ENCODE data around the gene ZNF490.
A peak's percentile ranks its signal among the peaks of the same experiment; 100 is the strongest.
"Not testable (repeated sequence)": the region's sequence is repeated elsewhere in the genome, so short reads cannot be mapped to it uniquely, and the experiment has no call there.

The ZNF490 gene

GRCh38 chr19:12621253-12622024, 10.8 kb upstream of the ZNF490 start:
- not testable (repeated sequence) for DNase-seq

DNA sequence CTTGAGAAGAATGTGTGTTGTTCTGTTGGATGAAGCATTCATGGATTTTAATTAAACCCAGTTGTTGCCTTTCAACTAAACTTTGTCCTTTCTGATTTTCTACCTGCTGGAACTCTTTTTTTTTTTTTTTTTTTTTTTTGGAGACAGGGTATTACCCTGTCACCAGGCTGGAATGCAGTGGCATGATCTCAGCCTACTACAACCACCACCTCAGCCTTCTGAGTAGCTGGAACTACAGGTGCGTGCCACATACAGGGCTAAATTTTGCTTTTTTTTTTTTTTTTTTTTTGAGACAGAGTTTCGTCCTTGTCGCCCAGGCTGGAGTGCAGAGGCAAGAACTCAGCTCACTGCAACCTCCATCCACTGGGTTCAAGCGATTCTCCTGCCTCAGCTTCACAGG, 7.0 kb upstream of the ZNF490 start:
- DNase-seq: no peak

DNA sequence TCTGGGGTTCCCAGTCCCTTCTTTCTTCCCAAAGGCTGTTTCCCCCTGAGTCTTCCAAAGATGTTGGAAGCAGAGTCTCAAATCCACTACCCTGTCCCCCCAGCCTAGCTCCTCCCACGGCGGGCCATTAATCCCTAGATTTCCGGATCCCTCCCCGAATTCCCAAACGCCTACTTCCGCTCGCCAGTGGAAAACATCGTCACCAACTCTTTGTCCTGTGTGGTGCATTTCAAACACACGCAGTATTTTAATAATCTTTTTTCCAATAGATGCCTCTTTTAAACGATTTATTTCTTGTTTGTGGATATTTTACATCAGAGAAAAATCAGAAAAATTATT, 717 bp upstream of the ZNF490 start:
- no peak for DNase-seq

DNA sequence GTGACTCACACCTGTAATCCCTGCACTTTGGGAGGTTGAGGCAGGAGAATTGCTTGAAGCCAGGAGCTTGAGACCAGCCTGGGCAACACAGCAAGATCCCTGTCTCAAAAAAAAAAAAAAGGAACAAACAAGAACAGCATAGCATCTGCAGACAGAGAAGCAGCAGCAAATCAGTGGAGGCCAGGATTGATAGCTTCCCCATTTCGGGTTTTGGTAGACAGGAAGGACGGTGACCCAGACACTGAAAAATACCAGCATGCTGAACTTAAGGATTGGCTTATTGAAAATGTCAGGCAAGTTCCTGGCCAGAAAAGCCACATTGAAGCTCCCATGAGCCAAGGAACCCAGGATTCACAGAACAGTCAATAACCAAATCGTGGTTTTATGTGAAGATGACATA, 3.0 kb downstream of the ZNF490 start:
- DNase-seq: no peak

- DNase-seq: no peak
Observed at GRCh38 chr19:12606796-12607195, 3.8 kb downstream of the ZNF490 start.

GRCh38 chr19:12603714-12604113, 6.9 kb downstream of the ZNF490 start:
- no peak for DNase-seq

DNA sequence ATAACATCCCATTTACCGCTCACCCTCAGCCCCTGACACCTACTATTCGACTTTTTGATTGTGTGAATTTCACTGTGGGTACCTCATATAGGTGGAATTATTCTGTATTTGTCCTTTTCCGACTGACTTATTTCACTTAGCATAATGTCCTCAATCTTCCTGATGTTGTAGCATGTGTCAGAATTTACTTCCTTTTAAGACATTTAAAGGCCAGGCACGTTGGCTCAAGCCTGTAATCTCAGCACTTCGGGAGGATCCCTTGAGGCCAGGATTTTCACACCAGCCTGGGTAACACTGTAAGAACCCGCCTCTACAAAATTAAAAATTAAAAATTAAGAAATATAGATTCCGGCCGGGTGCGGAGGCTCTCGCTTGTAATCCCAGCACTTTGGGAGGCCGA, 13.0 kb downstream of the ZNF490 start:
- no peak for DNase-seq

DNA sequence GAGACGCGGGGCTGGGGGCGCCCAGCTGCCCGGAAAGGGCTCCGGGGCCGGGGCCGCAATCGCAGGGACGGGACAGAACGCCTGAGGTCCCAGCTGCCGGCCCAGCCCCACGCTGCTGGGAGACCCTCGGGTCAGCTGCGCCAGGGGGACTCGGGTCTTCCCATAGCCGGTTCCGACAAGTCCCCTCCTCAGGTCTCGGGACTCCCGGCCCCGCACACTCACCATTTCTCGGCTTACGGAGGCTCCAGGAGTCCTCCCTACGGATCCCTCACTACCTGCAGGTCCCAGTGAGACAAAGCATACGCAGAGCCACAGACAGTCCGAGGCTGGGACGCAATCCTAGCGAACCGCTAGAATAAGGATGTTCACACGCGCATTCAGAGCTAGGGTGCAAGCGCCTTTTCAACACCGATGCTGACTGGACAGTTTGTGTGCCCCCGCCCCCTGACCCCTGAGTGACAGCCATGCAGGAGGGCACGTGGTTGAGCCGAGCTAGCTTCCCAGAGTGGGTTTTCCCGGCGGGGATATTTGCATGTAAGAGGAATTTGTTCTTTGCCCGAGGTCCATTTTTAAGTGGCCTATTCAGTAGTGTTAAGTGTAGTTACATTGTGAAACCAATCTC, 13.6 kb downstream of the ZNF490 start:
- no peak for DNase-seq

- DNase-seq: no peak
Observed at GRCh38 chr19:12596485-12596884, 14.1 kb downstream of the ZNF490 start.

- no peak for DNase-seq
Observed at GRCh38 chr19:12581100-12581499, 29.5 kb downstream of the ZNF490 start.

- no peak for DNase-seq
Observed at GRCh38 chr19:12580180-12580694, 30.4 kb downstream of the ZNF490 start.

GRCh38 chr19:12578641-12579040, 32.0 kb downstream of the ZNF490 start:
- no peak for DNase-seq

DNA sequence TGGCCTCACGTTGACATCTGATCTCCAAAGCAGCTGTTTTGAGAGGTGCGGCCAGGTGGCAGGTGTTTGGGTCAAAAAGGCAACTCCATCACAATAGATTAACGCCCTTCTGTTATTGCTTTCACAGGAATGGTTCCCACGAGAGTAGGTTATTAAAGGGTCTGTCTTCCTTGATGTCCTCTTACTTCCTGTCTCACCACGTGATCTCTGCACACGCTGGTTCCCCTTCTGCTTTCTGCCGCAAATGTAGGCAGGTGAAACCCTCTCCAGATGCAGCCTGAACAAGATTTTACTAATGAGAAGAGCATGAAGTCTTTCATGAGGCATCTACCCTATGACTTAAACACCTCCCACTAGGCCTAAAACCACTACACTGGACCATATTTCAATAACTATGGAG, 36.6 kb downstream of the ZNF490 start:
- DNase-seq: no peak

GRCh38 chr19:12567951-12568350, 42.7 kb downstream of the ZNF490 start:
- no peak for DNase-seq

DNA sequence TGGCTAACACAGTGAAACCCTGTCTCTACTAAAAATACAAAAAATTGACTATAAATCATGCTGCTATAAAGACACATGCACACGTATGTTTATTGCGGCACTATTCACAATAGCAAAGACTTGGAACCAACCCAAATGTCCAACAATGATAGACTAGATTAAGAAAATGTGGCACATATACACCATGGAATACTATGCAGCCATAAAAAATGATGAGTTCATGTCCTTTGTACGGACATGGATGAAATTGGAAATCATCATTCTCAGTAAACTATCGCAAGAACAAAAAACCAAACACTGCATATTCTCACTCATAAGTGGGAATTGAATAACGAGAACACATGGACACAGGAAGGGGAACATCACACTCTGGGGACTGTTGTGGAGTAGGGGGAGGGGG, 44.2 kb downstream of the ZNF490 start:
- not testable (repeated sequence) for DNase-seq

- peak; percentile 71 for DNase-seq
Observed at GRCh38 chr19:12564016-12564664, 46.5 kb downstream of the ZNF490 start.

GRCh38 chr19:12555456-12555930, 55.1 kb downstream of the ZNF490 start:
- no peak for DNase-seq

DNA sequence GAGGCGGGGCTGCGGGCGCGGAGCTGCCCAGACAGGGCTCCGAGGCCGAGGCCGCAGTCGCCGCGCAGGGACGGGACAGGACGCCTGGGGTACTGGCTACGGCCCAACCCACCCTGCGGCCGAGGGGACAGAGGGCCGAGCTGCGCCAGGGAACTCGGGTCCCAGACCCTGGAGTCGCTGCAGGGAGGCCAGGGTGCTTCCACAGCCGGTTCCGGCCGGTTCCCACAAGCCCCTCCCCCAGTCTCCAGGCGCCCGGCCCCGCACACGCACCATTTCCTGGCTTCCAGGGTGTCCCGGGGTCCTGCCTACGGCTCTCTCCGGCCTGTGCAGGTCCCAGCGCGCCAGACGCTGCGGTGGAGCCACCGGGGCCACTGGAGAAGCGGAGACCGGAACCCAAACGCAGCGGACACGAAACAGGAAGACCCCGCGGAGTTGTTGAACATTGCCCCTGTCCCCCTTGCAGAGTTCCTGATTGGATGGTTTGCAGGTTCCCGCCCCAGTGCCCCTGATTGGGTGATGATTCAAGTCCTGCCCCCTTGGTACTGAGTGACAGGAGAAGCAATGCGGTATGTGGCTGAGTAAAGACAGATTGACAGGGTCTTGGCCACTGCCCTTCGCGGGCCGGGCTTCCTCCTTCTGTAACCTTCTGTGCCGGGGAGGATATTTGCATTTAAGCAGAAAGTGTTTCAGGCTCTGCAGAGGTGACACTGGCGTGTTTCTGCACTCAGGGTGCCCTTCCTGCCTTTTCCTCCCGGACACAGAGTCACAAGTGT, 59.4 kb downstream of the ZNF490 start, which contains the start of gene ZNF564:
TSS of gene ZNF564 (minus strand) at position 423 of the 773 bp plus-strand sequence. CDS start at position 273, 150 bp downstream.
- DNase-seq: peak; percentile 95

DNA sequence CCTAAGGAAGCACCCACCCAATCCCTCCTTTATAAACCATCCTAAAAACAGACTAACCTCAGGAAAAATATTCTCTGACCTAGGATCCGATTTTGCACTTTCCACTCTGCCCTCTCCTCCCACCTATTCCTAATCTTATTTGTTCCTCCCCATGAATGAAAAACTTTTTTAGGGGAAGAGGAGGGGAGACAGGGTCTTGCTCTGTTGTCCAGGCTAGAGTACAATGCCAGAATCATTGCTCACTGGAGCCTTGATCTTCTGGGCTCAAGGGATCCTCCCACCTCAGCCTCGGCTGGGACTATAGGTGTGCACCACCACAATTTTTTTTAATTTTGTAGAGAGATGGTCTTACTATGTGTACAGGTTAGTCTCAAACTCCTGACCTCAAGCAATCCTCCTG, 63.7 kb downstream of the ZNF490 start:
- DNase-seq: no peak

- DNase-seq: no peak
Observed at GRCh38 chr19:12546068-12546467, 64.5 kb downstream of the ZNF490 start.

GRCh38 chr19:12545267-12545666, 65.3 kb downstream of the ZNF490 start:
- no peak for DNase-seq

DNA sequence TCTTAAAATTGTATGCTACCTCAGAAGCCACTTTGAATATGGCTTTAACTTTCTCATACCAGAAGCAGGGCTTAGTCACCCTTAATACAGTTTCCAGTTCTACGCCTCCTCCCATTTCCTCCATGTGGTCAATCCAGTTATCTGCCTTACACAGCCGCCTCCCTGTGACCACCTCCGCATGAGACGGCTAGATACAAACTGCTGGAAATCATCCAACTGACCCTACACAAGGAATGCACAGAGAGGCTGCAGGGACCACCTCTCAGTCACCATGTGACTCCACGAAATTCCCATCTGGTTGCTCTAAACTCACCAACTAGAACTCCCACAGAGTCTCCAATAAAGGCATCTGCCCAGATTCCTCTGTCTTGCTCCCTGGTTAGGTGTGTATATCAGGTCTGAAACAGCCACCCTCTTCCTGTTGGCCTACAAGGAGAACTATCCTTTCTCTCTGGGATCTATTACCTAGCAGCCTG, 66.2 kb downstream of the ZNF490 start:
- peak; percentile 26 for DNase-seq

DNA sequence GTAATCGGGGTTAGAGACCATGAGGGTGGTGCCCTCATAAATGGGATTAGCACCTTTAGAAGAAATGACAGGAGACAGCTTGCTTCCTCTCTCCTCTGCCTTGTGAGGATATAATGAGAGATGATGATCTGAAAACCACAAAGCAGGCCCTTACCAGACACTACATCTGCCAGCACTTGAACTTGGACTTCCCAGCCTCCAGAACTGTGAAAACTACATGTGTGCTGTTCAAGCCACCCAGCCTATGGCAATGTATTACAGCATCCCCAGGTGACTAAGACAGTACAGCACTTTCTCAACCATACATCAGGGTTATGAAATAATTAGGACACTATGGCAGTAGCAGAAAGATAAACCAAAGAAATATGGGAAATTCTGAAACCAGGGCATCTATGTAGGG, 66.8 kb downstream of the ZNF490 start:
- DNase-seq: no peak
